GM12874 (cell line): Measurements from ENCODE around the gene ATXN7L2.
A peak's percentile ranks its signal among the peaks of the same experiment; 100 is the strongest.

Source experiments
- TF ChIP-seq, protein P1 (sequence below): IDR thresholded peaks from 2 replicates; pipeline ENCODE4 v1.5.1; 2011; ENCODE audit warnings: low read depth, mild to moderate bottlenecking, control low read depth, low read length, moderate library complexity; ENCODE audit not compliant: insufficient read depth

The ATXN7L2 gene

GRCh38 chr1:109488201-109488600 is 4.5 kb downstream of the ATXN7L2 start:
- TF ChIP-seq, protein P1, sequence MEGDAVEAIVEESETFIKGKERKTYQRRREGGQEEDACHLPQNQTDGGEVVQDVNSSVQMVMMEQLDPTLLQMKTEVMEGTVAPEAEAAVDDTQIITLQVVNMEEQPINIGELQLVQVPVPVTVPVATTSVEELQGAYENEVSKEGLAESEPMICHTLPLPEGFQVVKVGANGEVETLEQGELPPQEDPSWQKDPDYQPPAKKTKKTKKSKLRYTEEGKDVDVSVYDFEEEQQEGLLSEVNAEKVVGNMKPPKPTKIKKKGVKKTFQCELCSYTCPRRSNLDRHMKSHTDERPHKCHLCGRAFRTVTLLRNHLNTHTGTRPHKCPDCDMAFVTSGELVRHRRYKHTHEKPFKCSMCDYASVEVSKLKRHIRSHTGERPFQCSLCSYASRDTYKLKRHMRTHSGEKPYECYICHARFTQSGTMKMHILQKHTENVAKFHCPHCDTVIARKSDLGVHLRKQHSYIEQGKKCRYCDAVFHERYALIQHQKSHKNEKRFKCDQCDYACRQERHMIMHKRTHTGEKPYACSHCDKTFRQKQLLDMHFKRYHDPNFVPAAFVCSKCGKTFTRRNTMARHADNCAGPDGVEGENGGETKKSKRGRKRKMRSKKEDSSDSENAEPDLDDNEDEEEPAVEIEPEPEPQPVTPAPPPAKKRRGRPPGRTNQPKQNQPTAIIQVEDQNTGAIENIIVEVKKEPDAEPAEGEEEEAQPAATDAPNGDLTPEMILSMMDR, result no peak

GRCh38 chr1:109488696-109489095 is 5.0 kb downstream of the ATXN7L2 start:
- TF ChIP-seq, protein P1, result no peak

DNA sequence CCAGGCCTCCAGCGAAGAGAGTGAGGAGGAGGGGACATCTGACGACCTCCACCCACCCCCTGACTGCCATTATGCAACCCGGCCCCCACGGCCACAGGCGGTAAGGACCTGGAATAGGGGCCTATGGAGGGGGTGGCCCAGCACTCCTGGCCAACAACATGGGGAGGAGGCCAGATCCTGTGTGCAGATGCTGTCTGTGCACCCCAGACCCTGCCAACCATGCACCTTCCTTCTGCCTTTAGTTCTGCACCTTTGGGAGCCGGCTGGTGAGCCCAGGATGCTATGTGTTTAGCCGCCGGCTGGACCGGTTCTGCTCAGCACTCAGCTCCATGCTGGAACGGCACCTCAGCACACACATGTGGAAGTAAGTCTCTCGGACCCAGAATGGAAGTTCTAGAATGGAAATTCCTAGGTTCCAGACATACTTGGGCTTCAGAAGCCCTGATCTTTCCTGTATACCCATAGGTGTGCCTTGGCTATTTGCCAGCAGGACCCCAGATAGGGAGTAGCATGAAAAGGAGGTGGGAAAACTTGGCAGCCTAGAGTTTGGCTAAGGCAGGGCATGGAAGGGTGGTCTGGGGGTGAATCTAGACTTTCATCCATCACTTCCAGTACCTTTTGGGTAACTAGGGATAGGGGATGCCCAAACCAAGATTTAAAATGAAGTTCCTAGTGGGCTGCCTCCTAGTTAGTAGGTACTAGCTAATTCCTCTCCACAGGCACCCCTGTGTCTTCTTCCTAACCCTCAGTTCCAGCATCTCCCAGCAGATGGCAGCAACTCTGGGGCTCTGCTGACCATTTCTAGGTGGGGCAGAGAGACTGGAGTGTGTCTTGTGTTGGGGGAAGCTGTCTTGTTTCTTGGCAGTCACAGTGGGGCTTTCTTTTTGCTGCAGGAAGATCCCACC is 6.6 kb downstream of the ATXN7L2 start:
- TF ChIP-seq, protein P1, result peak; percentile 86

DNA sequence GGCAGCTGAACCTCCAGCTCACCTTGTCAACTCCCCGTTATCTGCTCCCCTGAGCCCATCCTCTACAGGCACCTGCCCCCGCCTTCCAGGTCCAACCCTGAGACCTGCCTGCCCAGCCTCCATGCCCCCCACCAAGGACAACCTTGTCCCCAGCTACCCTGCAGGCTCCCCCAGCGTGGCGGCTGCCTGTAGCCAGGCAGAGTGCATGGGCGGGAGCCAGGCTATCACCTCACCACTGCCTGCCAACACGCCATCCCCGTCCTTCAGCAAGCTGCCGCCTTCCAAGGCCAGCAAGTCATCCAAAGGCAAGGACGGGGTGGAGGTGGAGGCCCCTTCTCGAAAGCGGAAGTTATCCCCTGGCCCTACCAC is 7.2 kb downstream of the ATXN7L2 start:
- TF ChIP-seq, protein P1, result no peak

GRCh38 chr1:109491372-109491771 is 7.7 kb downstream of the ATXN7L2 start:
- TF ChIP-seq, protein P1, result no peak

- TF ChIP-seq, protein P1, result no peak
These were observed 9.1 kb downstream of the ATXN7L2 start for GRCh38 chr1:109492779-109493178.

DNA sequence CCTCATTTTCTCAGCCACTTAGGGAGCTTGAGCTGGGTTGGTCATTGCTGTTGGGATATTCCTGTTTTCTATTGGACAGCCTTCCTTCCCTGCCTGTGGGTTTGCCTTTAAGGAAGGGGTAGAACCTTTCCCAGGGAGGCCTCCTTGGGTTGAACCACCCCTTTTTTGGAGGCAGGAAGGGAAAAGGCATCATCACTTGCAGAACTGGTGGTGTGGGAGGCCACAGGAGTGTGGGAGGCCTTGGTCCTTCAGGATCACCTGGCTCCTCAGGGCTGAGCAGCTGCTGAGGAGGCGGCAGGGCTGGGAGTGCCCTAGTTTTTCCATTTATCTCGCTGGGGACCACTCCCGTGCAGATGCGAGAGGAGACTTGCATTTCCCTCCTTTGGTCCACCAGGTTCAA is 9.5 kb downstream of the ATXN7L2 start:
- TF ChIP-seq, protein P1, result no peak
